AG10803 (cell line): ENCODE results near the gene STPG1.

ENCODE experiments used
- DNase-seq: peaks from one replicate; pipeline ENCODE4 v3.0.0; 2010; ENCODE audit warnings: low read depth
- H3K4me3 ChIP-seq: 2 replicates; pipeline ENCODE4 v1.5.1; 2011; ENCODE audit warnings: mild to moderate bottlenecking, low read length, control low read depth
- CTCF ChIP-seq: conservative IDR thresholded peaks from 2 replicates; pipeline ENCODE4 v1.5.1; 2011; ENCODE audit warnings: mild to moderate bottlenecking, low read length, control low read depth, inconsistent platforms

The STPG1 gene

GRCh38 chr1:24426744-24427544 lies 13.4 kb upstream of the STPG1 start:
- H3K4me3 ChIP-seq = no peak overlapping the region
- DNase-seq = no peak
- no peak for TF ChIP-seq CTCF

GRCh38 chr1:24425922-24426321 lies 12.3 kb upstream of the STPG1 start:
- no peak for TF ChIP-seq CTCF
- no peak for DNase-seq
- no peak overlapping the region for H3K4me3 ChIP-seq

- no peak for TF ChIP-seq CTCF
- H3K4me3 ChIP-seq = no peak overlapping the region
- DNase-seq = no peak
These were observed 11.9 kb upstream of the STPG1 start for GRCh38 chr1:24425441-24425840.

- TF ChIP-seq CTCF = no peak
- DNase-seq = no peak
- no peak overlapping the region for H3K4me3 ChIP-seq
These were observed 11.4 kb upstream of the STPG1 start for GRCh38 chr1:24424990-24425389.

GRCh38 chr1:24424207-24424606 lies 10.6 kb upstream of the STPG1 start:
- no peak for TF ChIP-seq CTCF
- no peak for DNase-seq
- no peak overlapping the region for H3K4me3 ChIP-seq

GRCh38 chr1:24421502-24421901 lies 7.9 kb upstream of the STPG1 start:
- H3K4me3 ChIP-seq = no peak overlapping the region
- no peak for TF ChIP-seq CTCF
- no peak for DNase-seq

- peak; percentile 60 for DNase-seq
- TF ChIP-seq CTCF = no peak
- H3K4me3 ChIP-seq = no peak overlapping the region
These were observed 7.0 kb upstream of the STPG1 start for GRCh38 chr1:24420547-24420946.
